HG03045 (cell line): Measurements from ENCODE around the gene GLRB.
"Not testable (repeated sequence)": the region's sequence is repeated elsewhere in the genome, so short reads cannot be mapped to it uniquely, and the experiment has no call there.

Source experiments
- ATAC-seq: cut with Tn5 transposase; IDR thresholded peaks from one replicate; pipeline ENCODE4 v1.9.1; 2021; ENCODE audit warnings: mild to moderate bottlenecking, moderate library complexity; ENCODE audit not compliant: unreplicated experiment

Gene GLRB

DNA sequence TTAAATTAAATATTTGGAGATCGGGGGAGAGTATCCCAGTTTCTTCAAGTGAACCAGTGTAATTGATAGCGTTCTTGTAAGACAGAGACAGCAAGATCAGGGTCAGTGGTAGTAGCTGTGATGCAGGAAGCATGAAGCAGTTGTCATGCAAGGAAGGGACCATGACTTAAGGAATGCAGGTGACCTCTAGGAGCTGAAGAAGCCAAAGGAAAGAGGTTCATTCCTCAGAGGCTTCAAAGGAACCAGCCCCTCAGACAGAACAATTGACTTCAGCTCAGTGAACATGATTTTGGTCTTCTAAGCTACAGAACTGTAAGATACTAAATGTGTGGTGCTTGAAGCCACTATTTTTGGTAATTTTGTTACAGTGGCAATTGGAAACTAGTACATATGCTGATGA is 51.6 kb downstream of the GLRB start:
- no peak for ATAC-seq

- no peak for ATAC-seq
Observed at GRCh38 chr4:157128395-157128794, 52.4 kb downstream of the GLRB start.

- no peak for ATAC-seq
Observed at GRCh38 chr4:157141976-157142375, 66.0 kb downstream of the GLRB start.

DNA sequence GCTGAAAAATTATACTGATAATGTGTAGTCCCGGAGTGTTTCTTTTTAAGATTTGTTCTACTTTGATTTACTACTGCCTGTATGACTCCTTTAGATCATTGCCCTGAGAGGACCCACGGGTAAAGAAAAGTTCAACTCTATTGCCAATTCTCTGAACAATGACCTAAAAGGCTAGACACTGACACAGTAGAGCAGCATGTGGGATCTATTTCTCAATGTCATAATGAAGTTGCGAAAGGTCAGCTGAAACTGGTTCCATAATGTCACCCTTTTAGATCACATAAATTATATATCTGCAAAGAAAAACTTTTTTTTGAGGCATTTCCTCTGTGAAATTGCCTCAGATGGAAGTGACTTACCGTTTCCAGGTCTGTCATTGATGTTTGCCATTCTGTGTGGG is 67.4 kb downstream of the GLRB start:
- no peak for ATAC-seq

DNA sequence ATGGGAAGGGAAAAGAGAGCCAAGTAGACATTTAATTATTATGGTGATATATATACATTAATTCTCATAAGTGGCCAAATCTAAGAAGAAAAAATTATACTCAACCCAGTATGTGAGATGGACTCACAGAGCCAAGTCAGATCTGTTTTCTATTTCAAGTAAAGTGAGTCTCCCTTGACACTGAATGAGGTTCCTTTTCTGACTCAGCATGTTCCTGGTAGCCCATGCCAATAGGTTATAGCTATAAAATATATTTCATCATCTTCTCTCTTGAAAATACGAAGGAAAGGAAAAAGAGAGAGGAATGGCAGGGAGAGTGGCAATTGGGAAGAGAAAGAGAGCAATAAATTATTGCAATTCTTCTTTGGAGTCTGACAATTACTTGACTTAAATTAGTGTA is 75.8 kb downstream of the GLRB start:
- ATAC-seq, result no peak

- no peak for ATAC-seq
Observed at GRCh38 chr4:157165935-157166610, 90.1 kb downstream of the GLRB start.

DNA sequence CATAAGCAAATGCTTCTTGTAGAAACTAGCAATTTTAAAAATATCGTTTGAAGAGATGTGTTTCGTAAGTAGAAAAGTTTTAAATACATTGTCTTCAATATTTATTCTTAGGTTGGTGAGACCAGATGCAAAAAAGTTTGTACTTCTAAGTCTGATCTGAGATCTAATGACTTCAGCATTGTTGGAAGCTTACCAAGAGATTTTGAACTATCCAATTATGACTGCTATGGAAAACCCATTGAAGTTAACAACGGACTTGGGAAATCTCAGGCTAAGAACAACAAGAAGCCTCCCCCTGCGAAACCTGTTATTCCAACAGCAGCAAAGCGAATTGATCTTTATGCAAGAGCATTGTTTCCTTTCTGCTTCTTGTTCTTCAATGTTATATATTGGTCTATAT is 94.4 kb downstream of the GLRB start:
- no peak for ATAC-seq

DNA sequence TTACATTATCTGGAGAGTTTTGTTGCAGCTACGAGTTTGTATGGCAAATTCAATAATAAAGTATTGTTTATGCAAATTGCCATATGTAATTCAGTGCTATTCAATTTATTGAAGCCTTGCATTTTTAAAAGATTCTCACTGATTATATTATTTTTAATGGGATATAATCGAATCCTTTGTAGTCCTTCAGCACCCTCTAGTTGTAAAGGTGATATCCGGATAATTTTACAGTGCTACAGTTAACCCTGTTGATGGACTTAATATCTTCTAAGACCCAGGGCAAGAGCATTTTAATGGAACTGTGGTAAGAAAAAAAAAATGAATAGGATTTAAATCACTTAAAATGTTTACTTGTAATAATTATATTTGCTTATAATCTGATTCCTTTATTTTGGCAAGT is 96.1 kb downstream of the GLRB start:
- no peak for ATAC-seq

DNA sequence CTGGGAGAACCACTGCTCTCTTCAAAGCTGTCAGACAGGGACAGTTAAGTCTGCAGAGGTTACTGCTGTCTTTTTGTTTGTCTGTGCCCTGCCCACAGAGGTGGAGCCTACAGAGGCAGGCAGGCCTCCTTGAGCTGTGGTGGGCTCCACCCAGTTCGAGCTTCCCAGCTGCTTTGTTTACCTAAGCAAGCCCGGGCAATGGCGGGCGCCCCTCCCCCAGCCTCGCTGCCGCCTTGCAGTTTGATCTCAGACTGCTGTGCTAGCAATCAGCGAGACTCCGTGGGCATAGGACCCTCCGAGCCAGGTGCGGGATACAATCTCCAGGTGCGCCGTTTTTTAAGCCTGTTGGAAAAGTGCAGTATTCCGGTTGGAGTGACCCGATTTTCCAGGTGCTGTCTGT is 104.3 kb downstream of the GLRB start:
- not testable (repeated sequence) for ATAC-seq

- ATAC-seq, result no peak
Observed at GRCh38 chr4:157184300-157184699, 108.3 kb downstream of the GLRB start.

GRCh38 chr4:157185363-157185762 is 109.4 kb downstream of the GLRB start:
- no peak for ATAC-seq

- ATAC-seq, result no peak
Observed at GRCh38 chr4:157195374-157195773, 119.4 kb downstream of the GLRB start.

DNA sequence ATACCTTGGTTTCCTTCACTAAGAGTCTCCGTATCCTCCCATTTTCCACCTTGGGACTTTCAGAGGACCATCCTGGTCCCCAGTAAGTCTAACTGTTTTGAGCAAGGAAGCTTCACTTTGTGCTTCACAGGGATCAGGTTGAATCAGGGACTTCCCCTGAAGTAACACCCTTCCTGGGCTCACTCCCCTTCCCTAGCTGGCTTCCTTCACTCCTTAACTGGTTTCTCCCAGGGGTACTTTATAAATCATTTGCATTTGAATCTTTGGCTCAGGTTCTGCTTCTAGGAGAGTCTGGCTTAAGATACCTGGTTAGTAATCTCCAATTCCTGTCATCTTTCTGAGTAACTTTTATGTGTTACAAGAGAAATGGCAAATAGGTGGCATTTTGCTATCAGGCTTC is 120.1 kb downstream of the GLRB start:
- no peak for ATAC-seq

DNA sequence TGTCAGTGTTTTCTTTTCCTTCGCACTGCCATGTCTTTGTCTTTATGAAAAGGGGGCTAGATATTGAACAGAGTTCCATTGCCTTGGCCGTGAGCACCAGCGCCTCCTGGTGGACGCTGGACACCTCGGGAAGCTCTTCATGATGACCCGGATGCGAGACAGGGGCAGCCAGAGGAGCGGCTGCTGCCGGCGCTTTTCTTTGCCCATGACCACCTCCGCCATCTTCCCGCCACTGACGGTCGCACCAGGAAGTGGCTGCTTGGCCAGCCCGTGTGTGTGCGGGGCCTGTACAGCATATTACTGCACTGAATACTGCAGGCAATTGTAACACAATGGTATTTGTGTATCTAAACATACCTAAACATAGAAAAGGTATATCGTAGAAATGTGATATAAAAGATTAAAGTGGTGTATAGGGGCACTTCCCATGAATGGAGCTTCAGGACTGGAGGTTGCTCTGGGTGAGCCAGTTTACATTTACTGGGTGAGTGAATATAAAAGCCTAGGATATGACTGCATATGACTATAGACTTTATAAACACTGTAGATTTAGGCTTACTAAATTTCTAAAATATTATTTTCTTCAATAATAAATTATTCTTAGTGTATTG is 128.8 kb downstream of the GLRB start:
- ATAC-seq, result peak; percentile 66

DNA sequence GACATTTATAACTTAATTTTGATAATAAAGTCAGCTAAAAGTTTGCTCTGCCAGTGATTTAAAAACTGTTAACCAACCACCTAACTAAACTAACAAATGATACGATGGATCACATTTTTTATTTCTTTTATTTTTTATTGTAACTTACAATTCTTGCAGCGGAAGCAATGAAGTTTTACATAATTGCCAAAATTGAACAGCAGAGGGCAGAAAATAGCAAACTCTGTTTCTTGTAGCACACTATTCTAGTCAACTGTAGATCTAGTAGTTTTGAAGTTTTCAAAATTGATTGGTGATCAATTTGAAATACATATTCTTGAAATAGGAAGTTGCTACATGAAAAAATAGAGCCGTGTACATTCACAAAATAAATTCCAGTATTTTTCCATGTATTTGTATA is 141.8 kb downstream of the GLRB start:
- ATAC-seq, result no peak

DNA sequence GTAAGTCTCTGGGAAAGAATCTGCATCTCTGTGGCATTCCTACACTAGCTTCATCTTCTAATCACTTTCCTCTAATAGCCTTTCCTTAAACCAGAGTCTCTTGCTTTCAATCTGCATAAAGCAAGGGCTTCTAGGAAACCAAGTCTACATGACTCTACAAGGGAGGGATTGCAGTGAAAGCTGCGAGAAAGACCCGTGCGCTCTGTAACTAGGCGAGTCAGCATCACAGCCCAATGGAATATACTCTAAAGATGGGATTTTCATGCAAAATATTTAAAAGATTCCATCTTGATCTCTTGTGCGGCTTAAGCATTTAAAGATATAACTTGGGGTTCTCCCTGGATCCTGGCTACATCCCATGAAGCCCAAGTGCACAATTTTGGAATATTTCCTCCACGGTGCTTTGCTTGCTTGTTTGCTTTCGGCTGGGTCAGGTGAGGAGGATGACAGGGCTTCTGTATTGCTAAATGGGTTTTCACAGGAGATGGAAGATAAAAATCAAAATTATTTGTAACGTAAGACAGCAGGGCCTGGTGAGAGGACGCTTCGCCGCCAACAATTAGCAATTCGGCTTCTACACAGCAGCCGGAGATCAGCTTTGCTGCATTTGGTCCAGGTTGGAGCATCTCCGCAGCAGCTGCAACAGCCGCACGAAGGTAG is 143.9 kb downstream of the GLRB start:
- no peak for ATAC-seq

GRCh38 chr4:157220371-157220881 is 144.5 kb downstream of the GLRB start, which contains the start of gene GRIA2:
Gene GRIA2 (plus strand): TSS chr4:157220728. CDS start chr4:157221043, 315 bp downstream.
- ATAC-seq, result no peak

DNA sequence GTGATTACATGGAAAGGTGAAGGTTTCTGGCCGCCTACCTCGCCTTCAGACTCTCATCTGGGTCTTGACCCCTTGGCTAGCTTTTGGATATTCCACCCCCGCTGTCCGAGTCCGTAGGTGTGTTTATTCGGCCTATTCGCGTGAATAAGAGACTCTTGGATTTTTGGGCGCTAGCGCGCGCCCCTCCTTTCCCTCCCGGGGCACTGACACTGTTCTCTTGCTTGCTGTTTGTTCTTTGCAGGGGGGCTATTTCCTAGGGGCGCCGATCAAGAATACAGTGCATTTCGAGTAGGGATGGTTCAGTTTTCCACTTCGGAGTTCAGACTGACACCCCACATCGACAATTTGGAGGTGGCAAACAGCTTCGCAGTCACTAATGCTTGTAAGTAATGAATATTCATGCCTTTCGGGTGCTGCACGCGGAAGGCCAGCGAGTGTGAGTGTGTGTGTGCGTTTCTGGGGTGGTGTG is 145.5 kb downstream of the GLRB start:
- no peak for ATAC-seq
